Osteocyte (in vitro differentiated cells): ENCODE data around the gene FAM20A. TPM values are rescaled to one million over a fixed set of nuclear protein-coding genes. Genes with fewer than 3 reads are reported as not detected.

ENCODE experiments used
- DNase-seq: peaks from one replicate; pipeline ENCODE4 v3.0.0; 2021; ENCODE audit warnings: mixed read lengths; ENCODE audit not compliant: unreplicated experiment; ENCODE audit errors: extremely low spot score
- H3K27ac Mint-ChIP-seq: one replicate; pipeline ENCODE4 v1.8.0; 2021; ENCODE audit warnings: mild to moderate bottlenecking, mixed read lengths; ENCODE audit not compliant: unreplicated experiment
- H3K27me3 Mint-ChIP-seq: one replicate; pipeline ENCODE4 v1.8.0; 2021; ENCODE audit warnings: mixed read lengths; ENCODE audit not compliant: unreplicated experiment
- H3K36me3 Mint-ChIP-seq: one replicate; pipeline ENCODE4 v1.8.0; 2021; ENCODE audit warnings: mixed read lengths; ENCODE audit not compliant: unreplicated experiment
- H3K4me1 Mint-ChIP-seq: one replicate; pipeline ENCODE4 v1.8.0; 2021; ENCODE audit warnings: mixed read lengths; ENCODE audit not compliant: unreplicated experiment
- H3K4me3 Mint-ChIP-seq: one replicate; pipeline ENCODE4 v1.8.0; 2021; ENCODE audit warnings: mild to moderate bottlenecking, moderate library complexity, mixed read lengths; ENCODE audit not compliant: unreplicated experiment
- H3K9me3 Mint-ChIP-seq: one replicate; pipeline ENCODE4 v1.8.0; 2021; ENCODE audit warnings: mixed read lengths; ENCODE audit not compliant: unreplicated experiment
- CTCF ChIP-seq: fragments of 200-600 bp; sonication (generic); IDR thresholded peaks from 2 replicates; pipeline ENCODE4 v1.5.0; 2021; ENCODE audit warnings: antibody characterized with exemption, mild to moderate bottlenecking, moderate library complexity
- total RNA-seq: library from RNA; stranded (reverse); gene quantifications from 2 replicates; pipeline ENCODE4 v1.2.1, GENCODE V29; 2021

FAM20A gene
- total RNA-seq, 1 donor from 2014 or later, result not detected

GRCh38 chr17:68564415-68565111 lies 36.6 kb downstream of the FAM20A start:
- no peak for DNase-seq
- no peaks in the 10 kb centered on the region for H3K36me3 Mint-ChIP-seq
- no peaks in the 10 kb centered on the region for H3K9me3 Mint-ChIP-seq
- TF ChIP-seq CTCF, result no peak
- no peak overlapping the region for H3K27ac Mint-ChIP-seq
- no peaks in the 10 kb centered on the region for H3K4me1 Mint-ChIP-seq
- H3K4me3 Mint-ChIP-seq, result no peak overlapping the region
- peaks cover 42% of the 10 kb centered on the region for H3K27me3 Mint-ChIP-seq

GRCh38 chr17:68562736-68563135 lies 38.4 kb downstream of the FAM20A start:
- DNase-seq, result no peak

GRCh38 chr17:68560966-68561720 lies 40.0 kb downstream of the FAM20A start:
- no peak overlapping the region for H3K27ac Mint-ChIP-seq
- H3K4me3 Mint-ChIP-seq, result no peak overlapping the region
- no peak for DNase-seq
- peaks cover 22% of the 10 kb centered on the region for H3K27me3 Mint-ChIP-seq
- H3K4me1 Mint-ChIP-seq, result no peaks in the 10 kb centered on the region
- no peaks in the 10 kb centered on the region for H3K9me3 Mint-ChIP-seq
- no peaks in the 10 kb centered on the region for H3K36me3 Mint-ChIP-seq
- no peak for TF ChIP-seq CTCF

More at GRCh38 chr17:68562736-68563135, 38.4 kb downstream of the FAM20A start:
- Mint-ChIP-seq H3K4me1 (no peaks in the 10 kb centered on the region), H3K27ac (no peak overlapping the region), H3K9me3 (no peaks in the 10 kb centered on the region), H3K4me3 (no peak overlapping the region), H3K36me3 (no peaks in the 10 kb centered on the region), H3K27me3 (peaks cover 35% of the 10 kb centered on the region)
- no peak for TF ChIP-seq CTCF

- Mint-ChIP-seq H3K27me3 (peaks cover 12% of the 10 kb centered on the region), H3K4me3 (no peak overlapping the region), H3K4me1 (no peaks in the 10 kb centered on the region), H3K27ac (no peak overlapping the region), H3K36me3 (no peaks in the 10 kb centered on the region), H3K9me3 (no peaks in the 10 kb centered on the region)
- no peak for DNase-seq
- no peak for TF ChIP-seq CTCF
These were observed 41.9 kb downstream of the FAM20A start for GRCh38 chr17:68559316-68559715.

GRCh38 chr17:68556551-68556950 lies 44.6 kb downstream of the FAM20A start:
- H3K4me3 Mint-ChIP-seq, result no peak overlapping the region
- H3K27ac Mint-ChIP-seq, result no peak overlapping the region
- no peaks in the 10 kb centered on the region for H3K36me3 Mint-ChIP-seq
- H3K4me1 Mint-ChIP-seq, result no peaks in the 10 kb centered on the region
- H3K27me3 Mint-ChIP-seq, result peaks cover 2% of the 10 kb centered on the region
- no peaks in the 10 kb centered on the region for H3K9me3 Mint-ChIP-seq
- no peak for TF ChIP-seq CTCF
- no peak for DNase-seq
